ENCODE results near the gene RCSD1.

The RCSD1 gene

DNA sequence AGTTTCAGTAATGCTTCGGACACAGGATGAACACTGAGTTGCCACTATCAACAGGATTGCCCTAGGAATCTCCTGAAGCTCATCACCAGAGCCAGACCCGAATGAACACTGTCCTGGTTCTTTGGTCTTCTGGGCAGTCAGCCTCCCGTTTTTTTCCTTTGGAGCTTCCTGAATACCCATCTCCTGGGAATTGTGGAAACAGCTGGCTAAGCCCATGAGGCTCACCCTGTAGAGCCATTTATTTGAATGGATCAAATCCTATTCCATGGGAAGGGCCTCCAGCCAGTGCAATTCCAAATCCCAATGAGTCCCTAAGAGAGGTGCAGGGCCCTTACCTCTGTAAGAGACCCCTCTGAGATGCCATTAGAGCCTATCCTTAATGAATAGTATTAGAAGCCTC lies 5.9 kb downstream of the RCSD1 start:
- Histone ChIP-seq H3K4me3 (ENCODE audit: low read length, poor library complexity, severe bottlenecking) (peak overlapping the region; percentile 4), H3K4me2 (ENCODE audit: low read depth, low read length, poor library complexity, severe bottlenecking) (peak overlapping the region; percentile 96), H3K27me3 (ENCODE audit: insufficient read depth, low read length, poor library complexity, severe bottlenecking) (no peaks in the 10 kb centered on the region), H3F3A (ENCODE audit: low read depth) (peaks cover 4% of the 10 kb centered on the region; the same call in 1 of the 2 replicates), H3K36me3 (ENCODE audit: insufficient read depth, low read length) (peaks cover 5% of the 10 kb centered on the region; the same call in 1 of the 2 replicates), H3K79me2 (ENCODE audit: insufficient read depth, low read length) (peaks cover 94% of the 10 kb centered on the region), H3K9me3 (ENCODE audit: insufficient read depth, low read depth, low read length) (no peaks in the 10 kb centered on the region), H3K4me1 (ENCODE audit: insufficient read depth, low read length, poor library complexity, severe bottlenecking) (peaks cover 76% of the 10 kb centered on the region), H2AFZ (ENCODE audit: low read length) (no peak overlapping the region), H3K9me2 (replicated peaks; ENCODE audit: low read depth, low read length) (no peaks in the 10 kb centered on the region), H3K9ac (ENCODE audit: low read depth, low read length, poor library complexity, severe bottlenecking) (peak overlapping the region; percentile 30), H4K20me1 (ENCODE audit: insufficient read depth, low read length, poor library complexity, severe bottlenecking) (peaks cover 28% of the 10 kb centered on the region)
- TF ChIP-seq, protein P1, sequence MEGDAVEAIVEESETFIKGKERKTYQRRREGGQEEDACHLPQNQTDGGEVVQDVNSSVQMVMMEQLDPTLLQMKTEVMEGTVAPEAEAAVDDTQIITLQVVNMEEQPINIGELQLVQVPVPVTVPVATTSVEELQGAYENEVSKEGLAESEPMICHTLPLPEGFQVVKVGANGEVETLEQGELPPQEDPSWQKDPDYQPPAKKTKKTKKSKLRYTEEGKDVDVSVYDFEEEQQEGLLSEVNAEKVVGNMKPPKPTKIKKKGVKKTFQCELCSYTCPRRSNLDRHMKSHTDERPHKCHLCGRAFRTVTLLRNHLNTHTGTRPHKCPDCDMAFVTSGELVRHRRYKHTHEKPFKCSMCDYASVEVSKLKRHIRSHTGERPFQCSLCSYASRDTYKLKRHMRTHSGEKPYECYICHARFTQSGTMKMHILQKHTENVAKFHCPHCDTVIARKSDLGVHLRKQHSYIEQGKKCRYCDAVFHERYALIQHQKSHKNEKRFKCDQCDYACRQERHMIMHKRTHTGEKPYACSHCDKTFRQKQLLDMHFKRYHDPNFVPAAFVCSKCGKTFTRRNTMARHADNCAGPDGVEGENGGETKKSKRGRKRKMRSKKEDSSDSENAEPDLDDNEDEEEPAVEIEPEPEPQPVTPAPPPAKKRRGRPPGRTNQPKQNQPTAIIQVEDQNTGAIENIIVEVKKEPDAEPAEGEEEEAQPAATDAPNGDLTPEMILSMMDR (conservative IDR thresholded peaks at IDR 0.05; ENCODE audit: low read length), result no peak
- no peak for TF ChIP-seq EZH2phosphoT487 (IDR thresholded peaks at IDR 0.05; ENCODE audit: borderline replicate concordance)

DNA sequence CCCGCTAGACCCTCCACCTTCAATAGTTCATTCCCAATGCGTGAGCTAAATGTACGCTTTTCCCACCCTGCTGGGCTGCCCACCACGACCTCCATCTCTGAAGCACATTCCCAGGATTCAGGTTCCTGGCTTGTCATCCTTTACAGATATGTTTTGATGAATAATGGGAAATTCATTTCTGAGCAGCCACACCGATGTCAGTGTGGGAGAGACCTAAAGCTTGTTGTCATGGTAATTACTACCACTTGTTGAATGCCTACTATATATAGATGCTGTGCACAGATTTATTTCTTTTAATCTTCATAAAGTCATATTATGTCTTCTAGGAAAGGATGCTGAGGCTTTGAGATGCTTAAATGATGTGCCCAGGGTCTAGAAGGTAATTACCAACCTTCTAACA lies 8.0 kb downstream of the RCSD1 start:
- H2AFZ ChIP-seq (ENCODE audit: low read length), result no peak overlapping the region

DNA sequence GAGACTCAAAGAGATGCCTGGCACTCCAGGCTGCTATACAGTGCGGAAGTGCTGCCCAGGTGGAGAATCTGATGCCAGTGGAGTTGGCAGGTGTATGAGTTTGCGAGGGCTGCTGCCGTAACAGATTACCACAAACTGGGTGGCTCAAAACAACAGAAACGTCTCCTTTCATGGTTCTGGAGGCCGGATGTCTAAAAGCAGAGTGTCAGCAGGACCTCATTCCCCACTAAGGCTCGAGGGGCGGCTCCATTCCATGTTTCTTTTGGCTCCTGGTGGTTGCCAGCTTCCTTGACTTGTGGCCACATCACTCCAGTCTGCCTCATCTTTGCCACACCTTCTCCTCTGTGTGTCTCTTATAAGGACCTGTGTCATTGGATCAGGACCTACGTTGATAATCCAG lies 10.0 kb downstream of the RCSD1 start:
- Histone ChIP-seq H3F3A (ENCODE audit: low read depth) (peaks cover 4% of the 10 kb centered on the region; the same call in 1 of the 2 replicates), H3K9me3 (ENCODE audit: insufficient read depth, low read depth, low read length) (no peaks in the 10 kb centered on the region), H3K79me2 (ENCODE audit: insufficient read depth, low read length) (peaks cover 91% of the 10 kb centered on the region), H3K9me2 (replicated peaks; ENCODE audit: low read depth, low read length) (no peaks in the 10 kb centered on the region), H4K20me1 (ENCODE audit: insufficient read depth, low read length, poor library complexity, severe bottlenecking) (peaks cover 10% of the 10 kb centered on the region), H2AFZ (ENCODE audit: low read length) (no peak overlapping the region), H3K4me3 (ENCODE audit: low read length, poor library complexity, severe bottlenecking) (no peak overlapping the region), H3K4me2 (ENCODE audit: low read depth, low read length, poor library complexity, severe bottlenecking) (no peak overlapping the region), H3K27me3 (ENCODE audit: insufficient read depth, low read length, poor library complexity, severe bottlenecking) (no peaks in the 10 kb centered on the region), H3K36me3 (ENCODE audit: insufficient read depth, low read length) (peaks cover 5% of the 10 kb centered on the region; the same call in 1 of the 2 replicates), H3K4me1 (ENCODE audit: insufficient read depth, low read length, poor library complexity, severe bottlenecking) (peaks cover 75% of the 10 kb centered on the region), H3K9ac (ENCODE audit: low read depth, low read length, poor library complexity, severe bottlenecking) (no peak overlapping the region)
- TF ChIP-seq, protein P1 (conservative IDR thresholded peaks at IDR 0.05; ENCODE audit: low read length), result no peak
- TF ChIP-seq EZH2phosphoT487 (IDR thresholded peaks at IDR 0.05; ENCODE audit: borderline replicate concordance), result no peak

More for the DNA sequence above, 8.0 kb downstream of the RCSD1 start:
- Histone ChIP-seq H4K20me1 (ENCODE audit: insufficient read depth, low read length, poor library complexity, severe bottlenecking) (peaks cover 21% of the 10 kb centered on the region), H3K36me3 (ENCODE audit: insufficient read depth, low read length) (peaks cover 5% of the 10 kb centered on the region; the same call in 1 of the 2 replicates), H3K4me3 (ENCODE audit: low read length, poor library complexity, severe bottlenecking) (no peak overlapping the region), H3K9me3 (ENCODE audit: insufficient read depth, low read depth, low read length) (no peaks in the 10 kb centered on the region), H3K4me2 (ENCODE audit: low read depth, low read length, poor library complexity, severe bottlenecking) (peak overlapping the region; percentile 96), H3K4me1 (ENCODE audit: insufficient read depth, low read length, poor library complexity, severe bottlenecking) (peaks cover 77% of the 10 kb centered on the region), H3K9me2 (replicated peaks; ENCODE audit: low read depth, low read length) (no peaks in the 10 kb centered on the region), H3F3A (ENCODE audit: low read depth) (peaks cover 4% of the 10 kb centered on the region; the same call in 1 of the 2 replicates), H3K27me3 (ENCODE audit: insufficient read depth, low read length, poor library complexity, severe bottlenecking) (no peaks in the 10 kb centered on the region), H3K79me2 (ENCODE audit: insufficient read depth, low read length) (peaks cover 93% of the 10 kb centered on the region), H3K9ac (ENCODE audit: low read depth, low read length, poor library complexity, severe bottlenecking) (no peak overlapping the region)
- TF ChIP-seq, protein P1 (conservative IDR thresholded peaks at IDR 0.05; ENCODE audit: low read length), result no peak
- TF ChIP-seq EZH2phosphoT487 (IDR thresholded peaks at IDR 0.05; ENCODE audit: borderline replicate concordance), result no peak
